MM.1S (cell line): ENCODE results near the gene TESK2.
"Not testable (repeated sequence)": the region's sequence is repeated elsewhere in the genome, so short reads cannot be mapped to it uniquely, and the experiment has no call there.

Experiments used
- DNase-seq: peaks from one replicate; pipeline ENCODE4 v3.0.0-alpha.2; 2015
- H2AFZ ChIP-seq: fragments of 300-600 bp; sonication (generic); 2 replicates; pipeline ENCODE4 v1.6.0; 2016; ENCODE audit warnings: antibody characterized with exemption, low read length
- H3F3A ChIP-seq: fragments of 300-600 bp; sonication (generic); 2 replicates; pipeline ENCODE4 v1.6.1; 2016; ENCODE audit warnings: mild to moderate bottlenecking, antibody characterized with exemption, low read length, moderate library complexity, mixed read lengths; ENCODE audit not compliant: insufficient read depth
- H3K27ac ChIP-seq: fragments of 300-600 bp; sonication (generic); 2 replicates; pipeline ENCODE4 v1.5.1; 2016; ENCODE audit warnings: mild to moderate bottlenecking, low read length
- H3K27me3 ChIP-seq: fragments of 300-600 bp; sonication (generic); replicated peaks from 2 replicates; pipeline ENCODE4 v1.6.0; 2016; ENCODE audit warnings: low read length; ENCODE audit not compliant: insufficient read depth
- H3K36me3 ChIP-seq: fragments of 300-600 bp; sonication (generic); replicated peaks from 2 replicates; pipeline ENCODE4 v1.6.1; 2016; ENCODE audit warnings: mild to moderate bottlenecking, low read length, mixed read lengths; ENCODE audit not compliant: insufficient read depth
- H3K4me1 ChIP-seq: fragments of 300-600 bp; sonication (generic); 2 replicates; pipeline ENCODE4 v1.6.1; 2016; ENCODE audit warnings: low read length, mixed read lengths
- H3K4me2 ChIP-seq: fragments of 300-600 bp; sonication (generic); 2 replicates; pipeline ENCODE4 v1.6.0; 2016; ENCODE audit warnings: low read depth, low read length
- H3K4me3 ChIP-seq: fragments of 300-600 bp; sonication (generic); 2 replicates; pipeline ENCODE4 v1.5.1; 2016; ENCODE audit warnings: low read length, mixed read lengths
- H3K79me2 ChIP-seq: fragments of 300-600 bp; sonication (generic); 2 replicates; pipeline ENCODE4 v1.6.1; 2016; ENCODE audit warnings: mixed run types, low read length, mixed read lengths
- H3K9ac ChIP-seq: fragments of 300-600 bp; sonication (generic); 2 replicates; pipeline ENCODE4 v1.6.1; 2016; ENCODE audit warnings: low read length, mixed read lengths
- H3K9me2 ChIP-seq: fragments of 300-600 bp; sonication (generic); replicated peaks from 2 replicates; pipeline ENCODE4 v1.6.1; 2016; ENCODE audit warnings: mild to moderate bottlenecking, low read length, mixed read lengths; ENCODE audit not compliant: insufficient read depth
- H3K9me3 ChIP-seq: fragments of 300-600 bp; sonication (generic); replicated peaks from 2 replicates; pipeline ENCODE4 v1.6.1; 2016; ENCODE audit warnings: mild to moderate bottlenecking, low read length, mixed read lengths; ENCODE audit not compliant: insufficient read depth
- H4K20me1 ChIP-seq: fragments of 300-600 bp; sonication (generic); 2 replicates; pipeline ENCODE4 v1.6.1; 2016; ENCODE audit warnings: mild to moderate bottlenecking, low read length, moderate library complexity, mixed read lengths; ENCODE audit not compliant: insufficient read depth
- CTCF ChIP-seq: fragments of 300-600 bp; sonication (generic); IDR thresholded peaks from 2 replicates; pipeline ENCODE4 v1.5.1; 2016; ENCODE audit warnings: antibody characterized with exemption, low read length, mixed read lengths
- EZH2 ChIP-seq: fragments of 300-600 bp; sonication (generic); optimal IDR thresholded peaks from 2 replicates; pipeline ENCODE3; 2017; ENCODE audit warnings: low read depth, mild to moderate bottlenecking, antibody characterized with exemption, low read length, mixed read lengths
- EZH2phosphoT487 ChIP-seq: fragments of 300-600 bp; sonication (generic); IDR thresholded peaks from 2 replicates; pipeline ENCODE4 v1.6.1; 2018; ENCODE audit warnings: antibody characterized with exemption, low read length

The TESK2 gene

DNA sequence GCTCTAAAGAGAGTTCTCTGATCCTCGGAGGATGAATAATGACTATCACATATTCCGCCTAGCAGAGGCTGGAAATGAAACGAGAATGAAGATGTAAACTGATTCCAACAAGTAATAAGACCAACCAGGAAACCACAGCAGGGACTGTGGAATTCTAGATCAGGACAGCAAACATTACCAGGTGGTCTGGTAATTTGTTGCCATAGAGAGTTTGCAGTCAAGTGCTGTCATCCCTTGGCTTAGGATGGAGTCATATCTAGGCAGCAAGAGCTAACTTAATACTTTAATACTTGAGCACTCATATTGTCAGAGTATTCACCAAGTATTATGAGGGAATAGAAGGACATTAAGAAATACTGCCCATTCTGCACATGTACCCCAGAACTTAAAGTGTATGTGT lies 105.7 kb downstream of the TESK2 start:
- H3K27ac ChIP-seq: no peak overlapping the region
- H3K9ac ChIP-seq: no peak overlapping the region

DNA sequence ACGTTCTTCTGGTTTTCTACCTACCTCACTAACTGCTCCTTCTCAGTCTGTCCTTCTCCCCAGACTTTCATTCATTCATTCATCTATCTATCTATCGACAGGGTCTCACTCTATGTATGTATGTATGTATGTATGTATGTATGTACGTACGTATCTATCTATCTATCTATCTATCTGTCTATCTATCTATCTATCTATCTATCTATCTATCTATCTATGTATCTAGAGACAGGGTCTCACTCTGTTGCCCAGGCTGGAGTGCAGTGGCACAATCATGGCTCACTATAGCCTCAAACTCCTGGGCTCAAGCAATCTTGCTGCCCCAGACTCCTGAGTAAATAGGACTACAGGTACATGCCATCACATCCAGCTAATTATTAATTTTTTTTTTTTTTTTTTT lies 106.8 kb downstream of the TESK2 start:
- H3K27ac ChIP-seq, H3K9me2 ChIP-seq, H3K9me3 ChIP-seq: not testable (repeated sequence)

More for the DNA sequence above, 105.7 kb downstream of the TESK2 start:
- no peak for DNase-seq
- Histone ChIP-seq H2AFZ (no peak overlapping the region), H3K36me3 (no peaks in the 10 kb centered on the region), H3F3A (no peaks in the 10 kb centered on the region), H3K27me3 (no peaks in the 10 kb centered on the region), H3K9me2 (no peaks in the 10 kb centered on the region), H4K20me1 (no peaks in the 10 kb centered on the region), H3K9me3 (no peaks in the 10 kb centered on the region), H3K4me3 (no peak overlapping the region), H3K4me2 (no peak overlapping the region), H3K4me1 (no peaks in the 10 kb centered on the region), H3K79me2 (no peaks in the 10 kb centered on the region)
- TF ChIP-seq CTCF: no peak
- no peak for TF ChIP-seq EZH2
- no peak for TF ChIP-seq EZH2phosphoT487

GRCh38 chr1:45383191-45383590 lies 107.8 kb downstream of the TESK2 start:
- Histone ChIP-seq H3K27ac (no peak overlapping the region), H2AFZ (no peak overlapping the region), H3K4me3 (no peak overlapping the region), H3K9ac (no peak overlapping the region), H3K9me3 (no peaks in the 10 kb centered on the region), H4K20me1 (no peaks in the 10 kb centered on the region), H3K79me2 (no peaks in the 10 kb centered on the region), H3K4me2 (no peak overlapping the region), H3F3A (no peaks in the 10 kb centered on the region), H3K4me1 (no peaks in the 10 kb centered on the region), H3K27me3 (no peaks in the 10 kb centered on the region), H3K9me2 (no peaks in the 10 kb centered on the region), H3K36me3 (no peaks in the 10 kb centered on the region)
- no peak for DNase-seq
- TF ChIP-seq CTCF: no peak
- TF ChIP-seq EZH2phosphoT487: no peak
- no peak for TF ChIP-seq EZH2

More for the DNA sequence above, 106.8 kb downstream of the TESK2 start:
- H3F3A ChIP-seq, H3K79me2 ChIP-seq, H3K9ac ChIP-seq, H3K36me3 ChIP-seq, H2AFZ ChIP-seq, H4K20me1 ChIP-seq, H3K4me2 ChIP-seq, H3K4me1 ChIP-seq, H3K4me3 ChIP-seq, H3K27me3 ChIP-seq, DNase-seq: not testable (repeated sequence)

DNA sequence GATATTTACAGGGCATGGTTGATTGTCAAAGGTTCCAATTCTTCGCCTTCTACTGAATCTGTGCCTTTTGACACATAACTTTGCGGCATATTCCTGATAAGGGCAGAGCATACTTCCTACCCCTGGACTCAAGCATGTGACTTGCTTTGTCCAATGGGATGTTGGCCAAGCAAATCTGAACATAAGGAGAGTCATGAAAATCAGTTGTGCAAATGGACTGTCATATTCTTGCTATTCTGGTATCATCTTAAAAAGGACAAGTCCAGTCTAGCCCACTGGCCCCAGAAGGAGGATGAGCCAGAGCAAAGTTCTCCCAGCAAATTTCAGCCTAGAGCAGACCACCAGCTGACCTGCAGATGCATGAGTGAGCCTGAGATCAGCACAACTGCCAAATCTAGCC lies 109.7 kb downstream of the TESK2 start:
- no peaks in the 10 kb centered on the region for H3F3A ChIP-seq
- no peaks in the 10 kb centered on the region for H4K20me1 ChIP-seq
- H3K9ac ChIP-seq: no peak overlapping the region
- TF ChIP-seq EZH2 (no peak), CTCF (no peak)
- peaks cover 5% of the 10 kb centered on the region for H3K4me1 ChIP-seq
- H3K4me3 ChIP-seq: no peak overlapping the region
- no peak for DNase-seq
- H3K4me2 ChIP-seq: no peak overlapping the region
- H3K9me2 ChIP-seq: no peaks in the 10 kb centered on the region
- H3K9me3 ChIP-seq: no peaks in the 10 kb centered on the region
- no peaks in the 10 kb centered on the region for H3K27me3 ChIP-seq
- no peak overlapping the region for H2AFZ ChIP-seq
- H3K36me3 ChIP-seq: no peaks in the 10 kb centered on the region
- no peaks in the 10 kb centered on the region for H3K79me2 ChIP-seq
- no peak overlapping the region for H3K27ac ChIP-seq
